ENCODE data around the gene SLC25A34.
A peak's percentile ranks its signal among the peaks of the same experiment; 100 is the strongest.

SLC25A34 gene

DNA sequence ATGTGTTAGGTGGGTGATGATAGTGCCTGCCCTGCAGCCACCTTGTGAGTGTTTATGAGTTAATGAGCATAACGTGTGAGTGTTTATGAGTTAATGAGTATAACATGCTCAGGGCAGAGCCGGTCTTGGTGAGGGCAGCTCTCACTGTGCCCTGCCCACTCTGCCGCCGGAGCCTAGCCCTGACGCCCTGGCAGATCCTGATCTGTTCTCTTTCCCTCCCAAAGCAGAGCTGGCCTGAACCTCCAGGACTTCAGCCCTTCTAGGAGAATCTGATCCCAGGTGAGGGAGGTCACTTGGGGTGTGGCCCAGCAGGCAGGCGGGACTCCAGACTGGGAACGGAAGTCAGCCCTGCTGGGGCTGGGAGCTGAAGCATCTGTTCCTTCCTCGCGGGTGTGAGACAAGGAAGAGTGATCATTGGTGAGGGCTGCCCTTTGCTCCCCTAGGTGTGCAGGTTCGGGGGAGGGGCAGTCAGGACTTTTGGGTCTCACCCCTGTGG lies 28.3 kb downstream of the SLC25A34 start:
- H3K4me2 ChIP-seq (ENCODE audit: low read length) = no peak overlapping the region
- H3K36me3 ChIP-seq (replicated peaks; ENCODE audit: low read depth, low read length) = no peaks in the 10 kb centered on the region
- peaks cover 7% of the 10 kb centered on the region; the same call in 1 of the 2 replicates for H3K4me1 ChIP-seq (ENCODE audit: low read length)
- H3K9ac ChIP-seq (ENCODE audit: low read length) = no peak overlapping the region
- no peak overlapping the region for H2AFZ ChIP-seq (ENCODE audit: low read depth, low read length)
- TF ChIP-seq EZH2phosphoT487 (IDR thresholded peaks at IDR 0.05; ENCODE audit: low read depth) = no peak
- TF ChIP-seq, protein P1, sequence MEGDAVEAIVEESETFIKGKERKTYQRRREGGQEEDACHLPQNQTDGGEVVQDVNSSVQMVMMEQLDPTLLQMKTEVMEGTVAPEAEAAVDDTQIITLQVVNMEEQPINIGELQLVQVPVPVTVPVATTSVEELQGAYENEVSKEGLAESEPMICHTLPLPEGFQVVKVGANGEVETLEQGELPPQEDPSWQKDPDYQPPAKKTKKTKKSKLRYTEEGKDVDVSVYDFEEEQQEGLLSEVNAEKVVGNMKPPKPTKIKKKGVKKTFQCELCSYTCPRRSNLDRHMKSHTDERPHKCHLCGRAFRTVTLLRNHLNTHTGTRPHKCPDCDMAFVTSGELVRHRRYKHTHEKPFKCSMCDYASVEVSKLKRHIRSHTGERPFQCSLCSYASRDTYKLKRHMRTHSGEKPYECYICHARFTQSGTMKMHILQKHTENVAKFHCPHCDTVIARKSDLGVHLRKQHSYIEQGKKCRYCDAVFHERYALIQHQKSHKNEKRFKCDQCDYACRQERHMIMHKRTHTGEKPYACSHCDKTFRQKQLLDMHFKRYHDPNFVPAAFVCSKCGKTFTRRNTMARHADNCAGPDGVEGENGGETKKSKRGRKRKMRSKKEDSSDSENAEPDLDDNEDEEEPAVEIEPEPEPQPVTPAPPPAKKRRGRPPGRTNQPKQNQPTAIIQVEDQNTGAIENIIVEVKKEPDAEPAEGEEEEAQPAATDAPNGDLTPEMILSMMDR (IDR thresholded peaks at IDR 0.05; ENCODE audit: low read depth, low read length) = no peak
- no peaks in the 10 kb centered on the region for H3K27me3 ChIP-seq (ENCODE audit: low read depth, low read length)
- H3K27ac ChIP-seq (ENCODE audit: low read length) = no peak overlapping the region
- H3K79me2 ChIP-seq (ENCODE audit: low read length) = no peaks in the 10 kb centered on the region
- no peaks in the 10 kb centered on the region for H4K20me1 ChIP-seq (ENCODE audit: insufficient read depth, low read length)
- no peak overlapping the region for H3K4me3 ChIP-seq (ENCODE audit: low read length)
- no peaks in the 10 kb centered on the region for H3K9me3 ChIP-seq (ENCODE audit: insufficient read depth, low read length)

DNA sequence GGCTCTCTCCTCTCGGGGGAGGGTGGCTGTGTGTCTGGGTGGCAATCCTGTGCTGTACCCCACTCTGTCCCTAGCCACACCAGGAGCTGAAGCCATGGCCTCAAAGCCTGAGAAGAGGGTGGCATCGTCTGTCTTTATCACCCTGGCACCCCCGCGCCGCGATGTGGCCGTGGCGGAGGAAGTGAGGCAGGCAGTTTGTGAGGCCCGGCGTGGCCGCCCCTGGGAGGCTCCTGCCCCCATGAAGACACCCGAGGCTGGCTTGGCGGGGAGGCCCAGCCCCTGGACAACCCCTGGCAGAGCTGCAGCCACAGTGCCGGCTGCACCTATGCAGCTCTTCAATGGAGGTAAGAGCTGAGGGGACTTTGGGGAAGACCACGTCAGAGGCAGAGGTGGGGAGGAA lies 28.8 kb downstream of the SLC25A34 start:
- TF ChIP-seq, protein P1 (IDR thresholded peaks at IDR 0.05; ENCODE audit: low read depth, low read length) = no peak
- no peak for TF ChIP-seq EZH2phosphoT487 (IDR thresholded peaks at IDR 0.05; ENCODE audit: low read depth)
- Histone ChIP-seq H3K27ac (ENCODE audit: low read length) (no peak overlapping the region), H2AFZ (ENCODE audit: low read depth, low read length) (no peak overlapping the region), H3K79me2 (ENCODE audit: low read length) (no peaks in the 10 kb centered on the region), H3K9me3 (ENCODE audit: insufficient read depth, low read length) (no peaks in the 10 kb centered on the region), H3K4me2 (ENCODE audit: low read length) (no peak overlapping the region), H3K9ac (ENCODE audit: low read length) (no peak overlapping the region), H3K36me3 (replicated peaks; ENCODE audit: low read depth, low read length) (no peaks in the 10 kb centered on the region), H4K20me1 (ENCODE audit: insufficient read depth, low read length) (no peaks in the 10 kb centered on the region), H3K4me3 (ENCODE audit: low read length) (no peak overlapping the region), H3K27me3 (ENCODE audit: low read depth, low read length) (no peaks in the 10 kb centered on the region), H3K4me1 (ENCODE audit: low read length) (peaks cover 7% of the 10 kb centered on the region; the same call in 1 of the 2 replicates)

DNA sequence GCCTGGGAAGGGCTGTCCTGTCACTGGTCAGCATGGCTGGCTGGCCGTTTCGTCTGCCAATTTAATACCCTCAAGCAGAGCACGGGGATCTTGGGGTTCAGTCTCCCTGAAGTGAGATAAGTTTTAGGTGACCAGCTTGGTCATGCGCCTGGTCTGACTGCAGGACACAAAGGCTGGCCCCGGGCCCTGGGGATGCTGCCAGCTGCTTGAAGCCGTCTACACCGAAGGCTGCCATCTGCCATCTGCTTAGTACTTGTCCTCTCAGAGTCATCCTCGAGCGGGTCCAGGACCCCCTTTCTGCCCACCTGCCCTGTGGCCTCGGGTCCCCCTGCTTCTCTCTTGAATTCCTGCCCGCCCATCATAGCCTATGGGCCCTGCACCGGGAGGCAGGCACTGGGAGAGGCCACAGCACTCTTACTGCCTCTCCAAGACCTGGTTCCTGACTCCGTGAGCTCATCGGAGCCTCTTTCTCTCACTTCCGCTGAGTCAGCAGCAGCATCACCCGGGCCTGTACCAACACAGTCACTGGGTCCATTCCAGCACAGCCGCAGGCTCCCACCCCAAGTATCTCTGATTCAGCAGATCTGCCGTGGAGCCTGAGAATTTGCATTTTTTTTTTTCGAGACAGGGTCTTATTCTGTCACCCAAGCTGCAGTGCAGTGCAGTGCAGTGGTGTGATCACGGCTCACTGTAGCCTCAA lies 29.6 kb downstream of the SLC25A34 start:
- Histone ChIP-seq H3K9ac (ENCODE audit: low read length) (no peak overlapping the region), H4K20me1 (ENCODE audit: insufficient read depth, low read length) (no peaks in the 10 kb centered on the region), H3K4me2 (ENCODE audit: low read length) (peak overlapping the region; percentile 52), H3K27me3 (ENCODE audit: low read depth, low read length) (no peaks in the 10 kb centered on the region), H3K27ac (ENCODE audit: low read length) (no peak overlapping the region), H3K4me1 (ENCODE audit: low read length) (peaks cover 7% of the 10 kb centered on the region; the same call in 1 of the 2 replicates), H3K9me3 (ENCODE audit: insufficient read depth, low read length) (no peaks in the 10 kb centered on the region), H3K79me2 (ENCODE audit: low read length) (no peaks in the 10 kb centered on the region), H2AFZ (ENCODE audit: low read depth, low read length) (peak overlapping the region; percentile 65; the same call in 1 of the 2 replicates), H3K36me3 (replicated peaks; ENCODE audit: low read depth, low read length) (no peaks in the 10 kb centered on the region), H3K4me3 (ENCODE audit: low read length) (peak overlapping the region; percentile 51; the same call in 1 of the 2 replicates)
- TF ChIP-seq, protein P1 (IDR thresholded peaks at IDR 0.05; ENCODE audit: low read depth, low read length) = no peak
- TF ChIP-seq EZH2phosphoT487 (IDR thresholded peaks at IDR 0.05; ENCODE audit: low read depth) = no peak

DNA sequence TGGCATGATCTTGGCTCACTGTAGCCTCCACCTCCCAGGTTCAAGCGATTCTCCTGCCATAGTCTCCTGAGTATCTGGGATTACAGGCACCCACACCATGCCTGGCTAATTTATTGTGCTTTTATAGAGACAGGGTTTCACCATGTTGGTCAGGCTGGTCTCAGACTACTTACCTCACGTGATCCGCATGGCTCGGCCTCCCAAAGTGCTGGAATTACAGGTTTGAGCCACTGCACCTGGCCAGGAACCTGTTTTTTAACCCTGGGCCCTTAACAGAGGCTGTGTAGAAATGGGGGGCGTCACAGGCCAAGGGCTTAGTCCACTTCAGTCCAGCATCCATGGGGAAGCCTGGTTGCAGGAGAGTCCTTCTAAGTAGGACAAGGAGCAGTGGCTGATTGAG lies 31.9 kb downstream of the SLC25A34 start:
- H3K4me3 ChIP-seq (ENCODE audit: low read length) = no peak overlapping the region
- H4K20me1 ChIP-seq (ENCODE audit: insufficient read depth, low read length) = no peaks in the 10 kb centered on the region
- H3K36me3 ChIP-seq (replicated peaks; ENCODE audit: low read depth, low read length) = no peaks in the 10 kb centered on the region
- H3K9me3 ChIP-seq (ENCODE audit: insufficient read depth, low read length) = no peaks in the 10 kb centered on the region
- no peaks in the 10 kb centered on the region for H3K79me2 ChIP-seq (ENCODE audit: low read length)
- H3K27me3 ChIP-seq (ENCODE audit: low read depth, low read length) = no peaks in the 10 kb centered on the region
- H3K4me1 ChIP-seq (ENCODE audit: low read length) = peaks cover 7% of the 10 kb centered on the region; the same call in 1 of the 2 replicates
- no peak overlapping the region for H3K9ac ChIP-seq (ENCODE audit: low read length)
- H3K27ac ChIP-seq (ENCODE audit: low read length) = no peak overlapping the region
- no peak overlapping the region for H3K4me2 ChIP-seq (ENCODE audit: low read length)
- TF ChIP-seq, protein P1 (IDR thresholded peaks at IDR 0.05; ENCODE audit: low read depth, low read length) = no peak
- no peak for TF ChIP-seq EZH2phosphoT487 (IDR thresholded peaks at IDR 0.05; ENCODE audit: low read depth)
- no peak overlapping the region for H2AFZ ChIP-seq (ENCODE audit: low read depth, low read length)
